Measurements from ENCODE around the gene ZDHHC21.

ZDHHC21 gene

GRCh38 chr9:14597171-14597799 lies 95.9 kb downstream of the ZDHHC21 start:
- no peak for DNase-seq

GRCh38 chr9:14593406-14593805 lies 99.8 kb downstream of the ZDHHC21 start:
- DNase-seq, result no peak

DNA sequence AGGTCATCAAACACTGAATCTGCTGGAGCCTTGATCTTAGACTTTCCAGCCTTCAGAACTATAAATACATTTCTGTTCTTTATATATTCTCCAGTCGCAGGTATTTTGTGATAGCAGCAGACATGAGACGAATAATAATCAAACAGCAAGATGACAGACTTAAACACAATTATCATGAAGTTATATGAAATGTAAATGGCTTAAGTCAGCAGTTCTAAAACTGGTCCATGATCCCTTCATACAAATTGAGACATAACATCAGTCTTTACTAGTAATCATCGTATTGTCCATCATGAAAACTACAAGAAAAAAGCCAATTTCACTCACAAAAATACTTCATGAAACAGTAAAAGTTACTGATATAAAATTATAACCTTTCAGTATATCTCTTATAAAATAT lies 101.8 kb downstream of the ZDHHC21 start:
- no peak for DNase-seq

GRCh38 chr9:14585730-14586473 lies 107.3 kb downstream of the ZDHHC21 start:
- DNase-seq, result no peak

DNA sequence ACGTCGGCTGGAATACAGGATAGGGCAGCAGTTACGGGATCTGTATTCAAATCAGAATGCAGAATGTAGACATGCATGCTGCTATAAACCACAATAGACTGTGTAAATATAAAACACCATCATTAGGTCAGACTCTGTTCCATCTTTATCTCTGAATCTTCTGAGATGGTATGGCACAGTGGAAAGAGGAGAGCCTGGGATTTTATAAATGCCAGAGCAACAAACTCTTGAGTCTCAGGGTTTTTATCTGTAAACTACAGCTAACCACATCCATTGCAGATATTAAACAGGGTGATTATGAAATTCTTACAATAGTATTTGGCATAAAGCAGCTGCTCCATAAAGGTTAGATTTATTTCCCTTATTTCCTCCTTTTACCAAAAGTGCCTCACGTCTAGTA lies 108.7 kb downstream of the ZDHHC21 start:
- DNase-seq, result no peak

DNA sequence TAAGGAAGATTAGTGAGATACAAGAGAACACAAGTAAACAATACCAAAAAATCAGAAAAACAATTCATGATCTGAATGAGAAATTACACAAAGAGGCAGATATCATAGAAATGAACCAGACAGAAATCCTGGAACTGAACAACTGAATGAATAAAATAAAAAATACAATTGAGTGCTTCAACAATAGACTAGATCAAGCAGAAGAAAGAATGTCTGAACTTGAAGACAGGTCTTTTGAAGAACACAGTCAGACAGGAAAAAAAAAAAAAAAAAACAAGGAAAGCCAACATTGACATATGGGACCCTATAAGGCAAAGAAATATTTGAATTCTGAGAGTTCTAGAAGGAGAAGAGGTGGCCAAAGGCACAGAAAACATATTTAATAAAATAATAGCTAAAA lies 115.2 kb downstream of the ZDHHC21 start:
- no peak for DNase-seq

- no peak for DNase-seq
These were observed 119.1 kb downstream of the ZDHHC21 start for GRCh38 chr9:14574173-14574572.

- DNase-seq, result no peak
These were observed 119.9 kb downstream of the ZDHHC21 start for GRCh38 chr9:14573319-14573718.

- no peak for DNase-seq
These were observed 127.7 kb downstream of the ZDHHC21 start for GRCh38 chr9:14565352-14566016.

- DNase-seq, result no peak
These were observed 129.2 kb downstream of the ZDHHC21 start for GRCh38 chr9:14563902-14564624.

DNA sequence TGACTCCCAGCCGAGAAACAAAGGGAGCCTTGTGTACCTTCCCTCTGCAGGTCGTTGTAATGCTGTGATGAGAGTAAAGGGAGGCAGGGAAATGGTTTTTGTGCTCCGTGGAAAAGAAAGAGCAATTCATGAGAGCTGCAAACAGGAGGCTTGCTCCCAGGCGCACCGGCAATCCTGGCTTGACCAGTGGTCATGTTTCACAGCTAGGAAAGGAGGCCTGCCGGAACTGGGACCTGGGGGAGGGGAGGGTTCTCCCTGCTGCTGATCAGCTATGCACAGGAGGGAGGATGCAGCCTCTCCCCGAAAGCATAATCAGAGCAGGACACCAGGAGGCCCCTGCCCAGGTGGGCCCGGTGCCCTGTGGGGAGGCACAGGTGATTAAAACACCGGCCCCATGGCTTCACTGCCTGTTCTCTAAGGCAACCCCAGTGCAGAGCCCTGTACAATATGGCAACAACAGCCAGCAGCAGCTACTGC lies 131.3 kb downstream of the ZDHHC21 start:
- no peak for DNase-seq

All from AML-193 (cell line).